ENCODE data around the gene GLB1L. TPM values are rescaled to one million over a fixed set of nuclear protein-coding genes. Genes with fewer than 3 reads are reported as not detected.

GLB1L gene
- total and polyA plus RNA-seq, 2 of the 8 experiments (the other 6 are each of a cell fraction or from before 2014, with no cell fraction given), result 3.7 to 4.0 TPM

DNA sequence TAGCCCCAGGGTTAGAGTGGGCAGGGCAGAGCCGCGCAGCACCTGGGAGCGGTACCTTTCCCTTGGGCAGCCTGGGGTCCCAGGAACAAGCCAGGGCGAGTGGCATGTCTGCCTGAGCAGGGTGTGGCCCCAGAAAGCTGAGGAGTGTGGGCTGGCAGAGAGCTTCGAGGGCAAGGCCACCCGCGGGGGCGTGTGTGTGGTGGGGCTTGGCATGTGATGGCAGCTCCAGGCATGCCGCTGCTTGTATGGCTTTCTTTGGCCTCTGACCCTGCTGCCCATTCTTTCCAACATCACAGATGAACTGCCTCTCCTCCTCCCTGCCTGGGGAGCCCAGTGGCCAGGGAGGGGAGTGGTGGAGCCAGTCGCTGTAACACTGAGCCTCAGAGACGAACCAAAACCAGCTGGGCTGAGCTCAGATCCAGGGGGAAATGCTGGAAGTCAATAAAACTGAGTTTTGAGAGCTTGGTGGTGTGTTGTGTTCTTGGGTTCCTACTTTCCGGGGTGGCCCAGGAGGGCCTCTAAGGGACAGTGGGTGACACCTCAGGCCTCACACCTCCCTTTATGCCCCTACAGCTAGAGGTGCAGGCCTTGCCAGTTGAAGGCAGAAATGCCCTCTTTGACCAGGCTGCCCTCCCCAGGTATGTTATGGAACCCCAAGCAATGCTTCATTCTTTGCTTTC, 41.3 kb upstream of the GLB1L start:
- WGBS, 2 experiments (ENCODE audit: extremely low coverage in 1 of 2, insufficient coverage in 1 of 2, insufficient read length in 1 of 2, insufficient replicate concordance in 2 of 2, low coverage in 1 of 2, low lambda C conversion rate in 2 of 2, missing lambda C conversion rate in 1 of 2), result 76% methylated on average over 12 of the region's 12 CpGs; no CpG with 5 or more reads in 1 of the 2 experiments
- H3K18ac ChIP-seq (ENCODE audit: extremely low read depth, low read length), result no peak overlapping the region
- H2BK15ac ChIP-seq (ENCODE audit: low read length), result peak overlapping the region; percentile 99; the same call in 1 of the 2 replicates
- no peak overlapping the region for H3K56ac ChIP-seq (replicated peaks; ENCODE audit: insufficient read length, low read depth, low read length)
- no peaks in the 10 kb centered on the region for H3K23me2 ChIP-seq (ENCODE audit: low read depth, low read length)
- peak overlapping the region; percentile 51 for H4K91ac ChIP-seq (replicated peaks; ENCODE audit: insufficient read length, low read length)
- H3K4me3 ChIP-seq (ENCODE audit: extremely low read depth in 1 of 4, insufficient read depth in 2 of 4, low read depth in 3 of 4, low read length in 4 of 4), result no peak overlapping the region
- H2AFZ ChIP-seq (ENCODE audit: low read length), result no peak overlapping the region
- H3K27ac ChIP-seq (ENCODE audit: low read depth, low read length), result no peak overlapping the region
- H3K4ac ChIP-seq (replicated peaks; ENCODE audit: insufficient read length, low read depth, low read length), result peak overlapping the region; percentile 36
- H3K36me3 ChIP-seq (ENCODE audit: control insufficient read depth in 2 of 4, insufficient read depth in 4 of 4, low read length in 3 of 4), result peaks cover 0 to 4% (median under 1%) of the 10 kb centered on the region in 4 experiments; a peak in 3 of 8 replicates
- H3K9me3 ChIP-seq (ENCODE audit: insufficient read depth in 2 of 2, low read depth in 1 of 2, low read length in 1 of 2), result no peaks in the 10 kb centered on the region
- no peak overlapping the region for H3K9ac ChIP-seq (replicated peaks in 1 of 4; ENCODE audit: extremely low read depth in 1 of 4, low read depth in 3 of 4, low read length in 3 of 4)
- no peak overlapping the region for H3K14ac ChIP-seq (ENCODE audit: insufficient read length)
- H2BK20ac ChIP-seq (ENCODE audit: low read length), result no peak overlapping the region
- no peak for DNase-seq (ENCODE audit: low read depth in 1 of 2, low spot score in 2 of 2)
- no peak overlapping the region for H4K5ac ChIP-seq (ENCODE audit: insufficient read length, low read depth, low read length)
- H2BK120ac ChIP-seq (replicated peaks; ENCODE audit: low read depth, low read length), result no peak overlapping the region
- H3K4me1 ChIP-seq (replicated peaks in 1 of 4; ENCODE audit: control insufficient read depth in 3 of 4, insufficient read depth in 4 of 4, low read length in 3 of 4), result peaks cover 0 to 10% (median 6%) of the 10 kb centered on the region in 4 experiments; a peak in 6 of 7 replicates
- peak overlapping the region; percentile 64; the same call in 1 of the 2 replicates for H2BK5ac ChIP-seq (ENCODE audit: low read depth, low read length)
- CTCF ChIA-PET (ENCODE audit: partially characterized antibody), result interaction anchor here (0.6 to 12.1 kb wide), 13 partner anchors 6 to 115 kb away, joined by 3 to 220 read pairs (median 3); partner anchors contain the start of genes GLB1L and STK16
- no peak overlapping the region; the same call in 1 of the 2 replicates for H2AK5ac ChIP-seq (ENCODE audit: low read depth, low read length)
- TF ChIP-seq MAX (IDR thresholded peaks at IDR 0.05), result peak; percentile 23; the same call in 1 of the 2 replicates
- no peak for TF ChIP-seq HDAC6 (IDR thresholded peaks at IDR 0.05; ENCODE audit: low read depth, low read length)
- H2BK12ac ChIP-seq (ENCODE audit: low read depth, low read length), result peak overlapping the region; percentile 28; the same call in 1 of the 2 replicates
- H3K79me2 ChIP-seq (ENCODE audit: control insufficient read depth in 1 of 2, insufficient read depth in 2 of 2, low read length in 2 of 2), result no peaks in the 10 kb centered on the region
- H3K23ac ChIP-seq (ENCODE audit: insufficient read length), result no peak overlapping the region
- peak overlapping the region; percentile 19 to 45; a peak in 3 of 4 replicates for H3K4me2 ChIP-seq (ENCODE audit: insufficient read depth in 1 of 2, low read depth in 2 of 2, low read length in 2 of 2)
- H4K20me1 ChIP-seq (replicated peaks in 1 of 2; ENCODE audit: control insufficient read depth in 1 of 2, insufficient read depth in 2 of 2, low read length in 2 of 2), result peaks cover 0 to 2% of the 10 kb centered on the region in 2 experiments
- no peaks in the 10 kb centered on the region for H3K79me1 ChIP-seq (ENCODE audit: low read depth, low read length)
- H4K8ac ChIP-seq (ENCODE audit: extremely low read depth, insufficient read depth, low read length), result no peak overlapping the region
- POLR2A ChIA-PET (ENCODE audit: partially characterized antibody), result interaction anchor here (0.9 to 3.4 kb wide), 8 partner anchors 9 to 80 kb away, joined by 3 to 19 read pairs (median 4); partner anchors contain the start of genes PTPRN, TUBA4A and ZFAND2B
- no peaks in the 10 kb centered on the region for H3K27me3 ChIP-seq (replicated peaks in 1 of 4; ENCODE audit: control insufficient read depth in 3 of 4, extremely low read depth in 1 of 4, insufficient read depth in 3 of 4, low read length in 3 of 4)
- no peak for FAIRE-seq
